HEK293 (cell line): Measurements from ENCODE around the gene SYNPO2.

Experiments
- CTCF ChIA-PET: fragments of 350-600 bp; formaldehyde crosslinking; extraction: SDS; loops from one replicate; lab custom pipeline; 2021; ENCODE audit warnings: antibody characterized with exemption; lab: Yijun Ruan, JAX
- POLR2A ChIA-PET: fragments of 300-600 bp; formaldehyde crosslinking; extraction: SDS; loops from one replicate; lab custom pipeline; 2020; ENCODE audit warnings: antibody characterized with exemption, inconsistent platforms; lab: Yijun Ruan, JAX
- H3K27ac ChIP-seq: fragments of 200-500 bp; sonication (Bioruptor generic); 2 replicates; pipeline ENCODE4 v1.5.1; 2014; ENCODE audit warnings: low read depth, low read length, control low read depth, inconsistent platforms; ENCODE audit errors: extremely low read depth
- H3K36me3 ChIP-seq, 2 experiments: fragments of 200-500 bp in 1 of 2; sonication (Bioruptor generic) in 1 of 2; 1 replicate in 1 of 2; 2 replicates in 1 of 2; pipeline ENCODE4 v1.5.1; 2014 to 2017; ENCODE audit warnings: inconsistent platforms in 2 of 2, low read length in 2 of 2; ENCODE audit not compliant: control insufficient read depth in 2 of 2, insufficient read depth in 1 of 2
- H3K4me1 ChIP-seq: fragments of 200-500 bp; sonication (Bioruptor generic); 2 replicates; pipeline ENCODE4 v1.5.1; 2014; ENCODE audit warnings: mild to moderate bottlenecking, low read length, inconsistent platforms; ENCODE audit not compliant: control insufficient read depth, insufficient read depth
- H3K4me3 ChIP-seq: 2 replicates; pipeline ENCODE4 v1.5.1; 2011; ENCODE audit warnings: low read depth, mild to moderate bottlenecking, control low read depth, low read length, moderate library complexity
- H3K9me3 ChIP-seq: fragments of 200-500 bp; sonication (Bioruptor generic); 2 replicates; pipeline ENCODE4 v1.5.1; 2014; ENCODE audit warnings: low read depth, low read length, inconsistent platforms; ENCODE audit not compliant: control insufficient read depth, insufficient read depth
- ATF2 ChIP-seq: fragments of 450-650 bp; formaldehyde crosslinking; IDR thresholded peaks from 2 replicates; pipeline ENCODE4 v1.5.1; 2016; ENCODE audit warnings: missing biosample characterization, missing genetic modification characterization, low read depth
- BCL6B ChIP-seq: fragments of 450-650 bp; formaldehyde crosslinking; IDR thresholded peaks from 2 replicates; pipeline ENCODE4 v1.5.1; 2017; ENCODE audit warnings: missing biosample characterization, missing genetic modification characterization
- GFI1B ChIP-seq: fragments of 450-650 bp; formaldehyde crosslinking; IDR thresholded peaks from 2 replicates; pipeline ENCODE4 v1.5.1; 2016; ENCODE audit warnings: missing biosample characterization, missing genetic modification characterization
- HIC1 ChIP-seq: fragments of 450-650 bp; formaldehyde crosslinking; IDR thresholded peaks from 2 replicates; pipeline ENCODE4 v1.5.1; 2016; ENCODE audit warnings: missing biosample characterization, missing genetic modification characterization
- MZF1 ChIP-seq: fragments of 450-650 bp; formaldehyde crosslinking; IDR thresholded peaks from 2 replicates; pipeline ENCODE4 v1.5.1; 2017; ENCODE audit warnings: missing biosample characterization, missing genetic modification characterization, borderline replicate concordance
- SP7 ChIP-seq: fragments of 450-650 bp; formaldehyde crosslinking; IDR thresholded peaks from 2 replicates; pipeline ENCODE4 v1.5.1; 2016; ENCODE audit warnings: missing biosample characterization, missing genetic modification characterization
- TCF7L2 ChIP-seq: IDR thresholded peaks from 2 replicates; pipeline ENCODE4 v1.6.1; 2011; ENCODE audit warnings: low read depth, mild to moderate bottlenecking, inconsistent platforms, low read length, moderate library complexity, borderline replicate concordance
- ZBTB1 ChIP-seq: fragments of 450-650 bp; formaldehyde crosslinking; IDR thresholded peaks from 2 replicates; pipeline ENCODE4 v1.5.1; 2016; ENCODE audit warnings: missing biosample characterization, missing genetic modification characterization
- ZFP69B ChIP-seq: fragments of 450-650 bp; formaldehyde crosslinking; IDR thresholded peaks from 2 replicates; pipeline ENCODE4 v1.5.1; 2016; ENCODE audit warnings: missing biosample characterization, missing genetic modification characterization
- ZNF184 ChIP-seq: fragments of 450-650 bp; IDR thresholded peaks from 2 replicates; pipeline ENCODE4 v1.5.1; 2018; ENCODE audit warnings: missing biosample characterization, mild to moderate bottlenecking, missing genetic modification characterization
- ZNF221 ChIP-seq: fragments of 450-650 bp; formaldehyde crosslinking; IDR thresholded peaks from 2 replicates; pipeline ENCODE4 v1.5.1; 2017; ENCODE audit warnings: missing biosample characterization, missing genetic modification characterization, borderline replicate concordance
- ZNF26 ChIP-seq: fragments of 450-650 bp; formaldehyde crosslinking; IDR thresholded peaks from 2 replicates; pipeline ENCODE4 v1.5.1; 2016; ENCODE audit warnings: missing biosample characterization, missing genetic modification characterization
- ZNF274 ChIP-seq, 2 experiments: fragments of 200-500 bp in 1 of 2; fragments of 450-650 bp in 1 of 2; sonication (Bioruptor generic) in 1 of 2; formaldehyde crosslinking in 1 of 2; IDR thresholded peaks; 2 replicates each; pipeline versions ENCODE4 v1.5.1 to v1.6.1; 2014 to 2016; ENCODE audit warnings: borderline replicate concordance in 1 of 2, inconsistent platforms in 1 of 2, low read length in 1 of 2, missing biosample characterization in 1 of 2, missing genetic modification characterization in 1 of 2
- ZNF280C ChIP-seq: fragments of 450-650 bp; formaldehyde crosslinking; IDR thresholded peaks from 2 replicates; pipeline ENCODE4 v1.5.1; 2016; ENCODE audit warnings: missing biosample characterization, missing genetic modification characterization
- ZNF341 ChIP-seq: fragments of 450-650 bp; formaldehyde crosslinking; IDR thresholded peaks from 2 replicates; pipeline ENCODE4; 2016; ENCODE audit warnings: low read depth, missing biosample characterization, missing genetic modification characterization
- ZNF362 ChIP-seq: fragments of 450-650 bp; formaldehyde crosslinking; IDR thresholded peaks from 2 replicates; pipeline ENCODE4 v1.5.1; 2016; ENCODE audit warnings: missing biosample characterization, missing genetic modification characterization
- ZNF404 ChIP-seq: fragments of 450-650 bp; formaldehyde crosslinking; IDR thresholded peaks from 2 replicates; pipeline ENCODE4 v1.5.1; 2017; ENCODE audit warnings: missing biosample characterization, missing genetic modification characterization
- ZNF416 ChIP-seq: fragments of 450-650 bp; formaldehyde crosslinking; IDR thresholded peaks from 2 replicates; pipeline ENCODE4 v1.5.1; 2016; ENCODE audit warnings: missing biosample characterization, missing genetic modification characterization
- ZNF544 ChIP-seq: fragments of 450-650 bp; formaldehyde crosslinking; IDR thresholded peaks from 2 replicates; pipeline ENCODE4 v1.5.0; 2017; ENCODE audit warnings: missing biosample characterization, missing genetic modification characterization
- ZNF626 ChIP-seq: fragments of 450-650 bp; sonication (Bioruptor Pico); formaldehyde crosslinking; IDR thresholded peaks from 2 replicates; pipeline ENCODE4 v1.5.1; 2018; ENCODE audit warnings: missing biosample characterization, missing genetic modification characterization, inconsistent platforms
- ZNF776 ChIP-seq: fragments of 450-650 bp; formaldehyde crosslinking; IDR thresholded peaks from 2 replicates; pipeline ENCODE4 v1.5.0; 2017; ENCODE audit warnings: missing biosample characterization, missing genetic modification characterization, borderline replicate concordance
- ZSCAN5A ChIP-seq: fragments of 450-650 bp; formaldehyde crosslinking; IDR thresholded peaks from 2 replicates; pipeline ENCODE4 v1.5.1; 2016; ENCODE audit warnings: missing biosample characterization, missing genetic modification characterization

The SYNPO2 gene

GRCh38 chr4:118974758-118975157, 86.1 kb downstream of the SYNPO2 start:
- no peak for TF ChIP-seq BCL6B (tag by site-specific recombination)
- no peak for TF ChIP-seq ZNF341 (tag by site-specific recombination)
- TF ChIP-seq ZNF221 (tag by site-specific recombination): no peak
- no peak for TF ChIP-seq SP7 (tag by site-specific recombination)
- TF ChIP-seq ZNF416 (tag by site-specific recombination): no peak
- TF ChIP-seq ZSCAN5A: no peak
- no peak for TF ChIP-seq ZBTB1 (tag by site-specific recombination)
- no peaks in the 10 kb centered on the region for H3K36me3 ChIP-seq
- no peak overlapping the region for H3K27ac ChIP-seq
- ChIA-PET CTCF (interaction anchor here (1.3 kb wide), 1 partner anchor 339 kb away, joined by 5 read pairs; no protein-coding TSS in a partner anchor), POLR2A (no interaction called here)
- H3K4me1 ChIP-seq: no peaks in the 10 kb centered on the region
- no peak overlapping the region for H3K4me3 ChIP-seq
- H3K9me3 ChIP-seq: no peaks in the 10 kb centered on the region

- Histone ChIP-seq H3K36me3 (no peaks in the 10 kb centered on the region), H3K4me1 (no peaks in the 10 kb centered on the region), H3K9me3 (no peaks in the 10 kb centered on the region), H3K4me3 (no peak overlapping the region), H3K27ac (no peak overlapping the region)
- POLR2A ChIA-PET: no interaction called here
- CTCF ChIA-PET: interaction anchor here (0.5 to 1.3 kb wide), 3 partner anchors 20 to 338 kb away, joined by 3 to 5 read pairs (median 3); a partner anchor contains a TSS
- TF ChIP-seq ZNF274 (IDR thresholded peaks at IDR 0.05; ENCODE audit: low read length) (no peak), ZNF274 (tag by site-specific recombination; IDR thresholded peaks at IDR 0.05; ENCODE audit: borderline replicate concordance) (no peak), ZNF26 (tag by site-specific recombination) (no peak), ZNF404 (tag by site-specific recombination) (no peak), ZNF280C (tag by site-specific recombination) (no peak), ATF2 (no peak), ZNF544 (no peak), ZNF184 (tag by site-specific recombination) (no peak), ZFP69B (tag by site-specific recombination) (no peak), ZNF776 (tag by site-specific recombination) (no peak), ZNF626 (tag by site-specific recombination) (no peak), TCF7L2 (no peak), HIC1 (tag by site-specific recombination) (no peak), MZF1 (tag by site-specific recombination) (no peak), ZNF362 (tag by site-specific recombination) (no peak), GFI1B (no peak)
These were observed 87.0 kb downstream of the SYNPO2 start for GRCh38 chr4:118975449-118976192.
